K562 (cell line): ENCODE measurements around the gene ELL3. TPM values are rescaled to one million over a fixed set of nuclear protein-coding genes. Genes with fewer than 3 reads are reported as not detected.
A peak's percentile ranks its signal among the peaks of the same experiment; 100 is the strongest.

Experiments used
- ATAC-seq: fragments of 200-7000 bp; cut with Tn5 transposase; 3 replicates; pipeline ENCODE4 v1.9.1; 2020; ENCODE audit warnings: moderate library complexity
- BruUV-seq: library from RNA; stranded (reverse); fragments of 400-500 nt; replicated peaks from 2 replicates; lab custom pipeline; 2021; lab: Mats Ljungman, UMichigan
- CTCF ChIA-PET: fragments of 300-600 bp; formaldehyde crosslinking; extraction: SDS; loops from one replicate; lab custom pipeline; 2021; ENCODE audit warnings: low intra/inter-chr PET ratio; lab: Yijun Ruan, JAX
- POLR2A ChIA-PET: fragments of 300-600, 350-650 bp; sonication (Branson Sonifier 250); formaldehyde crosslinking; extraction: SDS; loops from one replicate; lab custom pipeline; 2021; ENCODE audit warnings: antibody characterized with exemption, inconsistent platforms; lab: Yijun Ruan, JAX
- DNase-seq, 4 experiments: peaks; one replicate each; pipeline versions ENCODE4 v3.0.0 to v3.0.0-alpha.2; 2011 to 2018; ENCODE audit warnings: low spot score in 3 of 4, mixed read lengths in 3 of 4; ENCODE audit errors: extremely low read depth in 1 of 4
- FAIRE-seq: peaks from 2 replicates; lab custom pipeline; 2011; peaks lifted over from hg19 to GRCh38; lab: Jason Lieb, UNC
- H2AFZ ChIP-seq: 2 replicates; pipeline ENCODE4 v1.6.0; 2011; ENCODE audit warnings: low read depth, low read length, control low read depth, inconsistent platforms
- H3K27ac ChIP-seq: fragments of 200-600 bp; 3 replicates; pipeline ENCODE4 v1.8.0; 2011; ENCODE audit warnings: low read depth, mild to moderate bottlenecking, control low read depth, inconsistent platforms, low read length, moderate library complexity, mixed read lengths; ENCODE audit errors: extremely low read depth
- H3K27me3 ChIP-seq, 2 experiments: fragments of 300-600 bp in 1 of 2; 2 replicates in 1 of 2; 3 replicates in 1 of 2; pipeline versions ENCODE4 v1.6.0 to v1.8.0; 2011; ENCODE audit warnings: inconsistent platforms in 2 of 2, low read length in 2 of 2, mild to moderate bottlenecking in 1 of 2, mixed read lengths in 1 of 2, moderate library complexity in 1 of 2; ENCODE audit not compliant: control insufficient read depth in 2 of 2, insufficient read depth in 2 of 2
- H3K36me3 ChIP-seq: fragments of 300-600 bp; 3 replicates; pipeline ENCODE4 v1.8.0; 2011; ENCODE audit warnings: mild to moderate bottlenecking, low read length, inconsistent platforms; ENCODE audit not compliant: control insufficient read depth, insufficient read depth
- H3K4me1 ChIP-seq, 2 experiments: fragments of 200-600 bp in 1 of 2; replicated peaks in 1 of 2; 2 replicates in 1 of 2; 3 replicates in 1 of 2; pipeline versions ENCODE4 v1.5.1 to v1.8.0; 2011; ENCODE audit warnings: inconsistent platforms in 2 of 2, low read length in 2 of 2, mild to moderate bottlenecking in 1 of 2, mixed read lengths in 1 of 2, moderate library complexity in 1 of 2; ENCODE audit not compliant: control insufficient read depth in 2 of 2, insufficient read depth in 2 of 2
- H3K4me2 ChIP-seq: 2 replicates; pipeline ENCODE4 v1.6.1; 2011; ENCODE audit warnings: low read length, control low read depth, inconsistent platforms, mixed read lengths; ENCODE audit not compliant: insufficient read depth
- H3K4me3 ChIP-seq: fragments of 200-600 bp; sonication (generic), shearing (Covaris generic); 2 replicates; pipeline ENCODE4 v1.5.1; 2016; ENCODE audit warnings: control low read depth, inconsistent platforms
- H3K79me2 ChIP-seq: fragments of 200-600 bp; 3 replicates; pipeline ENCODE4 v1.8.0; 2011; ENCODE audit warnings: low read length, inconsistent platforms; ENCODE audit not compliant: control insufficient read depth, insufficient read depth
- H3K9ac ChIP-seq, 2 experiments: 2 replicates each; pipeline versions ENCODE4 v1.6.0 to v1.6.1; 2011; ENCODE audit warnings: low read depth in 2 of 2, low read length in 2 of 2, control low read depth in 1 of 2, inconsistent platforms in 1 of 2, mild to moderate bottlenecking in 1 of 2, mixed read lengths in 1 of 2; ENCODE audit not compliant: insufficient read depth in 1 of 2
- H3K9me1 ChIP-seq: one replicate; pipeline ENCODE4 v1.6.0; 2011; ENCODE audit warnings: inconsistent platforms, mild to moderate bottlenecking, low read length, moderate library complexity; ENCODE audit not compliant: control insufficient read depth, insufficient read depth
- H3K9me3 ChIP-seq: replicated peaks from 2 replicates; pipeline ENCODE4 v1.5.1; 2011; ENCODE audit warnings: low read depth, low read length, inconsistent platforms; ENCODE audit not compliant: control insufficient read depth, insufficient read depth
- H4K20me1 ChIP-seq: replicated peaks from 2 replicates; pipeline ENCODE4 v1.6.1; 2011; ENCODE audit warnings: low read length, inconsistent platforms, mixed read lengths; ENCODE audit not compliant: control insufficient read depth, insufficient read depth
- EHMT2 ChIP-seq: fragments of 450-650 bp; IDR thresholded peaks from 2 replicates; pipeline ENCODE4 v1.6.1; 2018; ENCODE audit warnings: antibody characterized with exemption
- ERF ChIP-seq: fragments of 450-650 bp; formaldehyde crosslinking; IDR thresholded peaks from 2 replicates; pipeline ENCODE4 v1.4.0; 2020; ENCODE audit warnings: mild to moderate bottlenecking, mixed read lengths
- GTF2F1 ChIP-seq: IDR thresholded peaks from 2 replicates; pipeline ENCODE4 v1.6.1; 2011; ENCODE audit warnings: low read depth, low read length, improper control_type of control experiment
- KDM5B ChIP-seq: fragments of 200-600 bp; sonication (generic); IDR thresholded peaks from 2 replicates; pipeline ENCODE4 v1.6.1; 2012; ENCODE audit warnings: low read depth, mild to moderate bottlenecking, moderate library complexity, low read length, control low read depth, inconsistent platforms; ENCODE audit not compliant: insufficient replicate concordance
- MBD2 ChIP-seq: sonication (generic); IDR thresholded peaks from 2 replicates; pipeline ENCODE4 v1.6.1; 2016; ENCODE audit warnings: low read depth, borderline replicate concordance
- MIER1 ChIP-seq: fragments of 450-650 bp; IDR thresholded peaks from 2 replicates; pipeline ENCODE4 v1.6.1; 2016; ENCODE audit warnings: antibody characterized with exemption, mild to moderate bottlenecking, low read depth
- PML ChIP-seq: IDR thresholded peaks from 2 replicates; pipeline ENCODE4 v1.6.1; 2012; ENCODE audit warnings: low read length, inconsistent platforms
- POLR2AphosphoS2 ChIP-seq: IDR thresholded peaks from 2 replicates; pipeline ENCODE4 v1.6.1; 2012; ENCODE audit warnings: low read length, improper control_type of control experiment
- TAL1 ChIP-seq: fragments of 450-650 bp; IDR thresholded peaks from 2 replicates; pipeline ENCODE4 v1.6.1; 2016; ENCODE audit warnings: mild to moderate bottlenecking
- ZNF23 ChIP-seq: fragments of 250-450 bp; sonication (Bioruptor Pico); IDR thresholded peaks from 2 replicates; pipeline ENCODE4 v1.4.0; 2020; ENCODE audit warnings: mild to moderate bottlenecking
- WGBS: fragments of 100-300 bp; shearing (Covaris generic); methylation state at CpG from one replicate; pipeline ENCODE4 v1.1.6; 2016; ENCODE audit warnings: low coverage, mixed read lengths; ENCODE audit not compliant: insufficient coverage; ENCODE audit errors: missing lambda C conversion rate; 5-methylcytosine and 5-hydroxymethylcytosine counted together
- in situ Hi-C: fragments of 300-500 bp; cut with MboI; formaldehyde crosslinking; loops from 4 replicates; pipeline ENCODE4 v1.15.0; 2018; ENCODE audit warnings: inconsistent platforms, mixed read lengths
- intact Hi-C: fragments of 100-400 bp; cut with micrococcal nuclease; formaldehyde crosslinking; loops from 2 replicates; pipeline ENCODE4 v1.14.2; 2022
- polyA plus RNA-seq, 8 experiments: library from polyadenylated mRNA; depleted of rRNA in 4 of 8; stranded (reverse) in 5 of 8; unstranded in 3 of 8; fragments of >200 nt; fragmentation: Nextera tagmentation in 2 of 8; fragmentation: Illumina TruSeq in 1 of 8; extraction: Ambion mirVana in 2 of 8; extraction: Trizol in 1 of 8; gene quantifications; 2 replicates each; pipeline versions ENCODE4 v1.2.1 to v1.2.3, GENCODE V29; 2011 to 2014; ENCODE audit warnings: inconsistent platforms in 1 of 8, missing spikeins in 1 of 8
- total RNA-seq, 7 experiments: library from RNA; depleted of rRNA in 6 of 7; stranded (reverse); fragments of >200 nt in 6 of 7; fragmentation: Illumina TruSeq in 2 of 7; extraction: Trizol in 2 of 7; gene quantifications; 2 replicates each; pipeline versions ENCODE4 v1.2.1 to v1.2.3, GENCODE V29; 2011 to 2021; ENCODE audit warnings: low replicate concordance in 1 of 7
- TF ChIP-seq, protein P1 (sequence below), 2 experiments: fragments of 450-650 bp; formaldehyde crosslinking in 1 of 2; IDR thresholded peaks; 2 replicates each; pipeline versions ENCODE4 v1.4.0 to v1.6.1; 2014 to 2020; ENCODE audit warnings: mild to moderate bottlenecking in 2 of 2, borderline replicate concordance in 1 of 2, low read depth in 1 of 2

The ELL3 gene
- total and polyA plus RNA-seq, 9 of the 15 experiments (the other 6 are each of a cell fraction or from before 2014, with no cell fraction given), result 0.80 to 5.2 (median 2.6) TPM

GRCh38 chr15:43795197-43795596 lies 18.4 kb upstream of the ELL3 start (continued):
- 0 out of 2 replicates have a peak, but pooled peaks have one; percentile 61 for TF ChIP-seq POLR2AphosphoS2
- TF ChIP-seq PML, result 0 out of 2 replicates have a peak, but pooled peaks have one; percentile 9
- no peak for TF ChIP-seq ZNF23 (CRISPR knock-in tag)

- intact Hi-C loops (no loop called here), in situ Hi-C loops (no loop called here)
- H3K27ac ChIP-seq, result peak overlapping the region; percentile 99; the same call in 1 of the 3 replicates
- H2AFZ ChIP-seq, result no peak overlapping the region
- peaks cover 36% of the 10 kb centered on the region for H3K79me2 ChIP-seq
- H3K27me3 ChIP-seq, result no peaks in the 10 kb centered on the region
- peaks cover 17% of the 10 kb centered on the region; the same call in 1 of the 2 replicates for H4K20me1 ChIP-seq
- no peak overlapping the region for H3K4me3 ChIP-seq
- ChIA-PET POLR2A (interaction anchor here (0.5 to 4.5 kb wide), 8 partner anchors 8 to 1521 kb away, joined by 3 to 26 read pairs (median 4); partner anchors contain the start of genes GANC, MFAP1 and TMEM87A), CTCF (no interaction called here)
- H3K36me3 ChIP-seq, result peaks cover 55% of the 10 kb centered on the region
- ATAC-seq (no peak), FAIRE-seq (no peak), DNase-seq (no peak)
- H3K9ac ChIP-seq, result peak overlapping the region; percentile 33 to 72; a peak in 3 of 4 replicates
- H3K9me3 ChIP-seq, result no peaks in the 10 kb centered on the region
- BruUV-seq, result no TSS peak
- 83% methylated on average over 9 of the region's 9 CpGs for WGBS
- peaks cover 17% of the 10 kb centered on the region for H3K9me1 ChIP-seq
- peak overlapping the region; percentile 7; the same call in 1 of the 2 replicates for H3K4me2 ChIP-seq
- peaks cover 34 to 40% of the 10 kb centered on the region in 2 experiments for H3K4me1 ChIP-seq
- TF ChIP-seq, protein P1, sequence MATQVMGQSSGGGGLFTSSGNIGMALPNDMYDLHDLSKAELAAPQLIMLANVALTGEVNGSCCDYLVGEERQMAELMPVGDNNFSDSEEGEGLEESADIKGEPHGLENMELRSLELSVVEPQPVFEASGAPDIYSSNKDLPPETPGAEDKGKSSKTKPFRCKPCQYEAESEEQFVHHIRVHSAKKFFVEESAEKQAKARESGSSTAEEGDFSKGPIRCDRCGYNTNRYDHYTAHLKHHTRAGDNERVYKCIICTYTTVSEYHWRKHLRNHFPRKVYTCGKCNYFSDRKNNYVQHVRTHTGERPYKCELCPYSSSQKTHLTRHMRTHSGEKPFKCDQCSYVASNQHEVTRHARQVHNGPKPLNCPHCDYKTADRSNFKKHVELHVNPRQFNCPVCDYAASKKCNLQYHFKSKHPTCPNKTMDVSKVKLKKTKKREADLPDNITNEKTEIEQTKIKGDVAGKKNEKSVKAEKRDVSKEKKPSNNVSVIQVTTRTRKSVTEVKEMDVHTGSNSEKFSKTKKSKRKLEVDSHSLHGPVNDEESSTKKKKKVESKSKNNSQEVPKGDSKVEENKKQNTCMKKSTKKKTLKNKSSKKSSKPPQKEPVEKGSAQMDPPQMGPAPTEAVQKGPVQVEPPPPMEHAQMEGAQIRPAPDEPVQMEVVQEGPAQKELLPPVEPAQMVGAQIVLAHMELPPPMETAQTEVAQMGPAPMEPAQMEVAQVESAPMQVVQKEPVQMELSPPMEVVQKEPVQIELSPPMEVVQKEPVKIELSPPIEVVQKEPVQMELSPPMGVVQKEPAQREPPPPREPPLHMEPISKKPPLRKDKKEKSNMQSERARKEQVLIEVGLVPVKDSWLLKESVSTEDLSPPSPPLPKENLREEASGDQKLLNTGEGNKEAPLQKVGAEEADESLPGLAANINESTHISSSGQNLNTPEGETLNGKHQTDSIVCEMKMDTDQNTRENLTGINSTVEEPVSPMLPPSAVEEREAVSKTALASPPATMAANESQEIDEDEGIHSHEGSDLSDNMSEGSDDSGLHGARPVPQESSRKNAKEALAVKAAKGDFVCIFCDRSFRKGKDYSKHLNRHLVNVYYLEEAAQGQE (IDR thresholded peaks at IDR 0.05; ENCODE audit: borderline replicate concordance), result peak; percentile 79
- TF ChIP-seq, protein P1 (CRISPR knock-in tag; IDR thresholded peaks at IDR 0.05; ENCODE audit: low read depth), result peak; percentile 60; the same call in 1 of the 2 replicates
- TF ChIP-seq KDM5B (peak; percentile 19), MIER1 (peak; percentile 74; the same call in 1 of the 2 replicates), TAL1 (no peak), GTF2F1 (no peak), ERF (CRISPR knock-in tag) (no peak), MBD2 (no peak), EHMT2 (peak; percentile 63; the same call in 1 of the 2 replicates)
These were observed 17.7 kb upstream of the ELL3 start for GRCh38 chr15:43794269-43795037.
